Mesenchymal stem cell (in vitro differentiated cells and primary cell): ENCODE measurements around the gene DEFB131A.
"Not testable (repeated sequence)": the region's sequence is repeated elsewhere in the genome, so short reads cannot be mapped to it uniquely, and the experiment has no call there.

ENCODE experiments used
- DNase-seq: peaks from one replicate; pipeline ENCODE4 v3.0.0-alpha.2; 2013
- H2AFZ ChIP-seq: one replicate; pipeline ENCODE4 v1.6.1; 2013; ENCODE audit warnings: low read depth, mild to moderate bottlenecking, control low read depth, inconsistent platforms, low read length, moderate library complexity
- H2AK5ac ChIP-seq: 2 replicates; pipeline ENCODE4 v1.6.1; 2013; ENCODE audit warnings: low read length, moderate library complexity, mild to moderate bottlenecking, inconsistent platforms; ENCODE audit not compliant: severe bottlenecking
- H2BK120ac ChIP-seq: one replicate; pipeline ENCODE4 v1.6.1; 2013; ENCODE audit warnings: low read depth, mild to moderate bottlenecking, inconsistent platforms, low read length, moderate library complexity
- H2BK12ac ChIP-seq, 2 experiments: one replicate each; pipeline ENCODE4 v1.6.1; 2013; ENCODE audit warnings: inconsistent platforms in 2 of 2, low read length in 2 of 2, mild to moderate bottlenecking in 2 of 2, moderate library complexity in 2 of 2, control low read depth in 1 of 2
- H2BK15ac ChIP-seq: one replicate; pipeline ENCODE4 v1.6.1; 2013; ENCODE audit warnings: mild to moderate bottlenecking, low read depth, inconsistent platforms; ENCODE audit not compliant: poor library complexity, severe bottlenecking
- H2BK5ac ChIP-seq: 2 replicates; pipeline ENCODE4 v1.6.1; 2013; ENCODE audit warnings: low read depth, mild to moderate bottlenecking, low read length, control low read depth, inconsistent platforms; ENCODE audit not compliant: poor library complexity, severe bottlenecking
- H3K14ac ChIP-seq, 2 experiments: one replicate each; pipeline ENCODE4 v1.6.1; 2013; ENCODE audit warnings: inconsistent platforms in 2 of 2, low read length in 2 of 2, control low read depth in 1 of 2, mild to moderate bottlenecking in 1 of 2, moderate library complexity in 1 of 2
- H3K18ac ChIP-seq, 2 experiments: one replicate each; pipeline ENCODE4 v1.6.1; 2013; ENCODE audit warnings: inconsistent platforms in 2 of 2, low read length in 2 of 2, control low read depth in 1 of 2, low read depth in 1 of 2, mild to moderate bottlenecking in 1 of 2
- H3K23ac ChIP-seq, 2 experiments: one replicate each; pipeline ENCODE4 v1.6.1; 2013; ENCODE audit warnings: inconsistent platforms in 2 of 2, low read length in 2 of 2, mild to moderate bottlenecking in 2 of 2, moderate library complexity in 2 of 2, control low read depth in 1 of 2
- H3K27ac ChIP-seq: 2 replicates; pipeline ENCODE4 v1.5.1; 2013; ENCODE audit warnings: mild to moderate bottlenecking, moderate library complexity, low read length, control low read depth, inconsistent platforms; ENCODE audit not compliant: poor library complexity, severe bottlenecking
- H3K27me3 ChIP-seq, 2 experiments: 2 replicates each; pipeline versions ENCODE4 v1.6.1 to v1.7.0; 2013; ENCODE audit warnings: low read length in 2 of 2, mild to moderate bottlenecking in 2 of 2, moderate library complexity in 2 of 2, control low read depth in 1 of 2, inconsistent platforms in 1 of 2; ENCODE audit not compliant: control insufficient read depth in 1 of 2, insufficient read depth in 1 of 2
- H3K36me3 ChIP-seq, 2 experiments: 2 replicates each; pipeline versions ENCODE4 v1.6.1 to v1.7.0; 2013; ENCODE audit warnings: low read length in 2 of 2, control low read depth in 1 of 2, inconsistent platforms in 1 of 2, low read depth in 1 of 2, mild to moderate bottlenecking in 1 of 2; ENCODE audit not compliant: insufficient read depth in 2 of 2, control insufficient read depth in 1 of 2
- H3K4ac ChIP-seq, 2 experiments: one replicate each; pipeline ENCODE4 v1.6.1; 2013; ENCODE audit warnings: inconsistent platforms in 2 of 2, low read length in 2 of 2, mild to moderate bottlenecking in 2 of 2, moderate library complexity in 2 of 2, control low read depth in 1 of 2, low read depth in 1 of 2
- H3K4me1 ChIP-seq: 2 replicates; pipeline ENCODE4 v1.6.1; 2013; ENCODE audit warnings: low read depth, low read length, control low read depth; ENCODE audit not compliant: control insufficient read depth, insufficient read depth
- H3K4me2 ChIP-seq: 2 replicates; pipeline ENCODE4 v1.6.1; 2013; ENCODE audit warnings: low read length, mild to moderate bottlenecking, inconsistent platforms; ENCODE audit not compliant: poor library complexity, severe bottlenecking
- H3K4me3 ChIP-seq, 2 experiments: 2 replicates each; pipeline versions ENCODE4 v1.5.1 to v1.7.0; 2013; ENCODE audit warnings: low read length in 2 of 2, mild to moderate bottlenecking in 2 of 2, control low read depth in 1 of 2, low read depth in 1 of 2; ENCODE audit not compliant: insufficient read depth in 1 of 2
- H3K79me1 ChIP-seq: replicated peaks from 2 replicates; pipeline ENCODE4 v1.6.1; 2013; ENCODE audit warnings: mild to moderate bottlenecking, control low read depth, low read length, inconsistent platforms; ENCODE audit not compliant: poor library complexity, severe bottlenecking
- H3K9ac ChIP-seq: 2 replicates; pipeline ENCODE4 v1.7.0; 2013; ENCODE audit warnings: mild to moderate bottlenecking, low read length, moderate library complexity
- H3K9me3 ChIP-seq: 2 replicates; pipeline ENCODE4 v1.7.0; 2013; ENCODE audit warnings: mild to moderate bottlenecking, low read length; ENCODE audit not compliant: control insufficient read depth
- H4K8ac ChIP-seq: one replicate; pipeline ENCODE4 v1.6.1; 2013; ENCODE audit warnings: inconsistent platforms, mild to moderate bottlenecking, low read length, moderate library complexity
- H4K91ac ChIP-seq: one replicate; pipeline ENCODE4 v1.6.1; 2013; ENCODE audit warnings: mild to moderate bottlenecking, low read length, inconsistent platforms
- WGBS: methylation state at CpG from one replicate; pipeline ENCODE4 v1.1.7; 2013; ENCODE audit warnings: mixed read lengths; 5-methylcytosine and 5-hydroxymethylcytosine counted together

DEFB131A gene

DNA sequence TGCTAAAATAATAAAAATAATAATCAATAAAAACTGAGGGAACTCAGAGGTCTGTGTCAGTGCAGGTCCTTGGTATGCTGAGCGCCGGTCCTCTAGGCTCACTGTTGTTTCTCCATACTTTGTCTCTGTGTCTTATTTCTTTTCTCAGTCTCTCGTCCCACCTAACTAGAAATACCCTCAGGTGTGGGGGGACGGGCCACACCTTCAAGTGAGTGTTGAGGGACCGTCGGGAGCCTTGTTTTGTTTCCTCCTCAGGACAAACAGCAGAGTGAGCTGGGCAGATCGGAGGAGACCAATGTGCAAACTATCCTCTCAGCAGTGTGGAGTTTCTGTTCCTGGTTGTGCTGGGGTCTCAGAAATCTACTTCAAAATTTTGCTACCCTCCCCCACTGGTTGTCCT is 46.3 kb downstream of the DEFB131A start:
- H3K18ac ChIP-seq, H3K4me3 ChIP-seq, H3K14ac ChIP-seq, H3K4me2 ChIP-seq, H3K9me3 ChIP-seq, H2AFZ ChIP-seq, H3K79me1 ChIP-seq, H3K9ac ChIP-seq, H2AK5ac ChIP-seq, H2BK12ac ChIP-seq, DNase-seq, H3K36me3 ChIP-seq, H3K27ac ChIP-seq, H3K4me1 ChIP-seq, H4K8ac ChIP-seq, H2BK5ac ChIP-seq, H3K27me3 ChIP-seq, H3K23ac ChIP-seq, H3K4ac ChIP-seq, H2BK15ac ChIP-seq, H2BK120ac ChIP-seq, H4K91ac ChIP-seq: not testable (repeated sequence)
- WGBS = 79% methylated on average over 6 of the region's 7 CpGs

DNA sequence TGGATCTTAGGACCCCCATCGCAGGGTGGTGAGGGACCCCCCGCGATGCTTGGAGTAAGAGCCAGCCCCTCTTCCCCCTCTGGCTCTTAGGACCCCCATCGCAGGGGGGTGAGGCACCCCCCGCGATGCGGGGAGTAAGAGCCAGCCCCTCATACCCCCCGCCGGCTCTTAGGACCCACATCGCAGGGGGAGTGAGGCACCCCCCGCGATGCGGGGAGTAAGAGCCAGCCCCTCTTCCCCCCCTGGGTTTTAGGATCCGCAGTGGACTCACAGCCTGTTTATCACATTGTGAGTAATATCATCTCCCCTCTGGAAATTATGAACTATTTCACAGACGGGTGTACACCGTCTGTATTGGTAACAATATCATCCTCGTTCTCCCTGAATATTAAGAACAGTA is 46.8 kb downstream of the DEFB131A start:
- not testable (repeated sequence) for H3K36me3 ChIP-seq, H3K9me3 ChIP-seq, H2BK120ac ChIP-seq, H3K14ac ChIP-seq, H3K4ac ChIP-seq, H2BK15ac ChIP-seq, DNase-seq, H3K27me3 ChIP-seq, H4K8ac ChIP-seq, H3K4me2 ChIP-seq, H3K18ac ChIP-seq, H3K23ac ChIP-seq, H2BK12ac ChIP-seq, H3K79me1 ChIP-seq, H4K91ac ChIP-seq, H2AK5ac ChIP-seq, H2BK5ac ChIP-seq, H2AFZ ChIP-seq, H3K4me3 ChIP-seq, H3K27ac ChIP-seq, H3K9ac ChIP-seq, H3K4me1 ChIP-seq
- WGBS = 84% methylated on average over 16 of the region's 17 CpGs

DNA sequence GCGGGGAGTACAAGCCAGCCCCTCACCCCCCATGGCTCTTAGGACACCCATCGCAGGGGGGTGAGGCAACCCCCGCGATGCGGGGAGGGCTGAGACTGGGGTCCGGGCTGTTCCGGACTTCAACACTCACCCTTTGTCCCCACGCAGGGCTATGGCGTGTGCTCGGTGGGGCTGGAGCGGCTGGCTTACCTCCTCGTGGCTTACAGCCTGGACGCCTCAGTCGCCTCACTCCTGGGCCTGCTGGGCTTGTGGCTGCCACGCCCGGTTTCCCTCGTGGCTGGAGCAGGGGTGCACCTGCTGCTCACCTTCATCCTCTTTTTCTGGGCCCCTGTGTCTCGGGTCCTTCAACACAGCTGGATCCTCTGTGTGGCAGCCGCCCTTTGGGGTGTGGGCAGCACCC is 49.4 kb downstream of the DEFB131A start:
- H2BK15ac ChIP-seq, H3K14ac ChIP-seq, H2BK12ac ChIP-seq, H3K27ac ChIP-seq, H3K18ac ChIP-seq, H4K91ac ChIP-seq, H4K8ac ChIP-seq, H3K27me3 ChIP-seq, H3K4me2 ChIP-seq, H3K79me1 ChIP-seq, H3K4me3 ChIP-seq, H3K9ac ChIP-seq, H2BK120ac ChIP-seq, DNase-seq, H3K4me1 ChIP-seq, H3K23ac ChIP-seq, H3K9me3 ChIP-seq, H2BK5ac ChIP-seq, H3K4ac ChIP-seq, H2AFZ ChIP-seq, H3K36me3 ChIP-seq, H2AK5ac ChIP-seq: not testable (repeated sequence)
- WGBS = 83% methylated on average over 17 of the region's 19 CpGs

DNA sequence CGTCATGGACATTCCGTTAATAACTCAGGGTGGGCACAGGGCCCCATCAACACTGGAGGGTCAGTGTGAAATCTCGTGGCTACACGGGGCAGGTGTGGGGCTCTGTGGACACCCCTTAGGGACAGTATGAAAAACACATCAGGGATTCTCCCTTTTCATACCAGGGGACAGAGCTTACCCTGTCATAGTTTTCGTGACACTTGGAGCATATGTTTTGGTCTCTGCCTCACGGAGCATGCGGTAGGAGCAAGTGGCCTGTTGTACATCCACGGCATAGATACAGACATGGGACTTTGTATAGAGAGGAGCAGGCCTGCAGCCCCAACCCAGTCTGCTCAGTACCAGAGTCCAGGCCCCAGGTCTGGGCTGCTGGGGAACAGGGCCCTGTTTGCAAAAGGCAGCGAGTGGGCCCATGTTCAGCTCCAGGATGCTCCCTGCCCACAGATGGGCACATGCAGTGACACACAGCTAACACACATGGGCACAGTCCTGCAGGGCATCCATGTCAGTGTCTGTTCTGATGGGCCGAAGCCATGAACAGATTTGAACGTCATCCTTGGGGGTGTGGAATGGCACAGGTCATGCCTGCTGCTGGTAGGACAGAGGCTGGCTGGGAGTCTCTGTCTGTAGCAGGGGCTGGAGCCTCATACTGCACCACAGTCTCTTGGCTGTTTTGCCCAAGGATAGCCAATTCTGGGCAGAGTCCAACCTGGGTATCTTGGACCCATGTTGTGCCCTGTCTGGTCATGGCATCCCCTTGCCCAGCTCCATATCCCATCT is 50.2 kb downstream of the DEFB131A start:
- H3K18ac ChIP-seq, DNase-seq, H2AK5ac ChIP-seq, H2BK5ac ChIP-seq, H3K23ac ChIP-seq, H3K14ac ChIP-seq, H3K4ac ChIP-seq, H3K9me3 ChIP-seq, H3K36me3 ChIP-seq, H3K27me3 ChIP-seq, H3K4me1 ChIP-seq, H3K79me1 ChIP-seq, H4K91ac ChIP-seq, H3K9ac ChIP-seq, H3K4me2 ChIP-seq, H4K8ac ChIP-seq, H2BK15ac ChIP-seq, H3K4me3 ChIP-seq, H2AFZ ChIP-seq, H3K27ac ChIP-seq, H2BK120ac ChIP-seq, H2BK12ac ChIP-seq: not testable (repeated sequence)
- WGBS = 76% methylated on average over 11 of the region's 11 CpGs
